Stimulated activated memory B cell treated with anti-CD40 and anti-IgM and Interleukin-4, amounts not matched to agents 10 μg/mL and 1 μg/mL and 100 μg/mL, for 72 hours (primary cell): ENCODE results near the gene AIM2.

Experiments used
- ATAC-seq: fragments of 150-1000 bp; cut with Tn5 transposase; 2 replicates; pipeline ENCODE4 v1.10.0; 2021
- H3K27ac Mint-ChIP-seq: one replicate; pipeline ENCODE4 v1.8.0; 2022; ENCODE audit warnings: mild to moderate bottlenecking, mixed read lengths
- H3K27me3 Mint-ChIP-seq: one replicate; pipeline ENCODE4 v1.8.0; 2022; ENCODE audit warnings: mixed read lengths
- H3K36me3 Mint-ChIP-seq: one replicate; pipeline ENCODE4 v1.8.0; 2022; ENCODE audit warnings: mixed read lengths
- H3K4me1 Mint-ChIP-seq: one replicate; pipeline ENCODE4 v1.8.0; 2022; ENCODE audit warnings: mixed read lengths
- H3K4me3 Mint-ChIP-seq: one replicate; pipeline ENCODE4 v1.8.0; 2022; ENCODE audit warnings: mild to moderate bottlenecking, moderate library complexity, mixed read lengths
- H3K9me3 Mint-ChIP-seq: one replicate; pipeline ENCODE4 v1.8.0; 2022; ENCODE audit warnings: mixed read lengths

Gene AIM2

DNA sequence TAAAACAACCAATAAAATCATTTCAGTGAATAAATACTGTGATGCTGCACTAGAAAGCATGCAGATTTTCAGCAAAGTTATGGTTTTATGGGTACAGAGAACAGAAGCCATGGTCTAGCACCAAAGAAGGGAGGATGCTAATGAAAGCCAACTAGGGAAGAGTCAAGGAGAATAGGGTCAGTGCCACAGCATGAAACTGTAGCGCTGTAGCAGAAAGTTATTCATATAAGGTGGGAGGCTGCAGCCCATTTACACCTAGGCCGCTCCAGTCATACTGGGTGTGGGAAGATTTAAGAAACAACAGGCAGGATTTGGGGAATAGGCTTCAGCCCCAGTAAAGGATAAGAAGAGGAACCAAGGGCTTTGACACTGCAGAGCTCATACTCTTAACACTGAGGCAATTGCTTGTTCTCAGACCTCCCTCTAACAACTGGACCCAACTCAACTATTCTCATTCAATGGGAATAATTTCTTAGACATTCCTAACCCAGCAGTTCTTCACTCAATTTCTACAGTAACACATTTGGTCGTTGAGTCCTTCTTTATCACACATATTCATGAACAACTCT lies 62.5 kb downstream of the AIM2 start:
- no peaks in the 10 kb centered on the region for H3K9me3 Mint-ChIP-seq
- peak overlapping the region; percentile 89 for H3K4me3 Mint-ChIP-seq
- peaks cover 78% of the 10 kb centered on the region for H3K36me3 Mint-ChIP-seq
- no peaks in the 10 kb centered on the region for H3K27me3 Mint-ChIP-seq
- no peak for ATAC-seq
- peaks cover 63% of the 10 kb centered on the region for H3K4me1 Mint-ChIP-seq
- peak overlapping the region; percentile 76 for H3K27ac Mint-ChIP-seq

DNA sequence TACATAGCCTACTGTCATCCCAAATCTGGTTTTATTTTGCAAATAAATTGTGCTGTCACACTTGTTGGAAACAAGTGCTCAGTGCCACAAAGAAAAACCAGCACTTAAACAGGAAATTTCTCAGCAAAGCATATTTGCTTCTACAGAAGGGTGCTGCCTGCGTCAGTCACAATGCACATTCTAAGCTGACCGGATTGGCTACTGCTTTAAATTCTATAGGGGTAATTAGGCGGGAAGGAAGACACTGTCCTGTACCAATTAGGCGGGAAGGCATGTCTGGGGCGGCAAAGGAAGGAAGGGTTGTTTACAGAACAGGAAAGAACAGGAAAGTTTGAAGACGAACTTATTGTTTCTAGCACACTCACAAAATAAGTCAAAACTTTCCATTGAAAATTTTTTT lies 64.1 kb downstream of the AIM2 start:
- H3K27ac Mint-ChIP-seq = peak overlapping the region; percentile 76
- H3K9me3 Mint-ChIP-seq = no peaks in the 10 kb centered on the region
- ATAC-seq = peak; percentile 60
- H3K4me3 Mint-ChIP-seq = peak overlapping the region; percentile 89
- H3K4me1 Mint-ChIP-seq = peaks cover 67% of the 10 kb centered on the region
- peaks cover 64% of the 10 kb centered on the region for H3K36me3 Mint-ChIP-seq
- H3K27me3 Mint-ChIP-seq = no peaks in the 10 kb centered on the region
